Parathyroid adenoma (tissue), 2 donors: ENCODE results near the gene NOL4L.

Experiments
- H2AFZ ChIP-seq: fragments of 300-600 bp; sonication (generic); one replicate; pipeline ENCODE4 v1.7.0; 2017; ENCODE audit warnings: antibody characterized with exemption, mild to moderate bottlenecking
- H3K27ac ChIP-seq: fragments of 300-600 bp; sonication (generic); one replicate; pipeline ENCODE4 v1.7.0; 2017
- H3K27me3 ChIP-seq: fragments of 300-600 bp; sonication (generic); one replicate; pipeline ENCODE4 v1.7.0; 2017; ENCODE audit warnings: low read length; ENCODE audit not compliant: control insufficient read depth, insufficient read depth
- H3K36me3 ChIP-seq: fragments of 300-600 bp; sonication (generic); one replicate; pipeline ENCODE4 v1.7.0; 2017; ENCODE audit warnings: low read length; ENCODE audit not compliant: control insufficient read depth, insufficient read depth
- H3K4me1 ChIP-seq: fragments of 300-600 bp; sonication (generic); one replicate; pipeline ENCODE4 v1.7.0; 2017; ENCODE audit warnings: control low read depth
- H3K4me2 ChIP-seq: fragments of 300-600 bp; sonication (generic); one replicate; pipeline ENCODE4 v1.7.0; 2017; ENCODE audit warnings: low read length
- H3K4me3 ChIP-seq: fragments of 300-600 bp; sonication (generic); one replicate; pipeline ENCODE4 v1.7.0; 2017; ENCODE audit warnings: low read depth, low read length
- H3K79me2 ChIP-seq: fragments of 300-600 bp; sonication (generic); one replicate; pipeline ENCODE4 v1.7.0; 2017; ENCODE audit warnings: control low read depth
- H3K9ac ChIP-seq: fragments of 300-600 bp; sonication (generic); one replicate; pipeline ENCODE4 v1.7.0; 2017; ENCODE audit warnings: mild to moderate bottlenecking
- H3K9me3 ChIP-seq: fragments of 300-600 bp; sonication (generic); one replicate; pipeline ENCODE4 v1.7.0; 2017; ENCODE audit warnings: low read length; ENCODE audit not compliant: control insufficient read depth
- TF ChIP-seq, protein P1 (sequence below): fragments of 300-600 bp; sonication (generic); IDR thresholded peaks from one replicate; pipeline ENCODE4 v1.7.0; 2017; ENCODE audit warnings: antibody characterized with exemption, mild to moderate bottlenecking
- donor health status: primary hyperparathyroidism.

Gene NOL4L

GRCh38 chr20:32592022-32592421 lies 6.9 kb upstream of the NOL4L start:
- TF ChIP-seq, protein P1, sequence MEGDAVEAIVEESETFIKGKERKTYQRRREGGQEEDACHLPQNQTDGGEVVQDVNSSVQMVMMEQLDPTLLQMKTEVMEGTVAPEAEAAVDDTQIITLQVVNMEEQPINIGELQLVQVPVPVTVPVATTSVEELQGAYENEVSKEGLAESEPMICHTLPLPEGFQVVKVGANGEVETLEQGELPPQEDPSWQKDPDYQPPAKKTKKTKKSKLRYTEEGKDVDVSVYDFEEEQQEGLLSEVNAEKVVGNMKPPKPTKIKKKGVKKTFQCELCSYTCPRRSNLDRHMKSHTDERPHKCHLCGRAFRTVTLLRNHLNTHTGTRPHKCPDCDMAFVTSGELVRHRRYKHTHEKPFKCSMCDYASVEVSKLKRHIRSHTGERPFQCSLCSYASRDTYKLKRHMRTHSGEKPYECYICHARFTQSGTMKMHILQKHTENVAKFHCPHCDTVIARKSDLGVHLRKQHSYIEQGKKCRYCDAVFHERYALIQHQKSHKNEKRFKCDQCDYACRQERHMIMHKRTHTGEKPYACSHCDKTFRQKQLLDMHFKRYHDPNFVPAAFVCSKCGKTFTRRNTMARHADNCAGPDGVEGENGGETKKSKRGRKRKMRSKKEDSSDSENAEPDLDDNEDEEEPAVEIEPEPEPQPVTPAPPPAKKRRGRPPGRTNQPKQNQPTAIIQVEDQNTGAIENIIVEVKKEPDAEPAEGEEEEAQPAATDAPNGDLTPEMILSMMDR = no peak
- no peak overlapping the region for H2AFZ ChIP-seq
- no peaks in the 10 kb centered on the region for H3K4me1 ChIP-seq
- no peaks in the 10 kb centered on the region for H3K9me3 ChIP-seq
- H3K4me3 ChIP-seq = no peak overlapping the region
- no peak overlapping the region for H3K9ac ChIP-seq
- H3K27ac ChIP-seq = no peak overlapping the region
- H3K4me2 ChIP-seq = no peak overlapping the region
- H3K36me3 ChIP-seq = no peaks in the 10 kb centered on the region
- no peaks in the 10 kb centered on the region for H3K27me3 ChIP-seq
- no peaks in the 10 kb centered on the region for H3K79me2 ChIP-seq

- H3K27me3 ChIP-seq = no peaks in the 10 kb centered on the region
- H3K4me2 ChIP-seq = no peak overlapping the region
- TF ChIP-seq, protein P1 = no peak
- H3K9me3 ChIP-seq = no peaks in the 10 kb centered on the region
- H3K79me2 ChIP-seq = no peaks in the 10 kb centered on the region
- no peak overlapping the region for H3K27ac ChIP-seq
- peaks cover 2% of the 10 kb centered on the region for H3K4me1 ChIP-seq
- no peak overlapping the region for H3K4me3 ChIP-seq
- H3K9ac ChIP-seq = no peak overlapping the region
- H3K36me3 ChIP-seq = no peaks in the 10 kb centered on the region
- H2AFZ ChIP-seq = no peak overlapping the region
Observed at GRCh38 chr20:32589769-32590168, 4.6 kb upstream of the NOL4L start.

DNA sequence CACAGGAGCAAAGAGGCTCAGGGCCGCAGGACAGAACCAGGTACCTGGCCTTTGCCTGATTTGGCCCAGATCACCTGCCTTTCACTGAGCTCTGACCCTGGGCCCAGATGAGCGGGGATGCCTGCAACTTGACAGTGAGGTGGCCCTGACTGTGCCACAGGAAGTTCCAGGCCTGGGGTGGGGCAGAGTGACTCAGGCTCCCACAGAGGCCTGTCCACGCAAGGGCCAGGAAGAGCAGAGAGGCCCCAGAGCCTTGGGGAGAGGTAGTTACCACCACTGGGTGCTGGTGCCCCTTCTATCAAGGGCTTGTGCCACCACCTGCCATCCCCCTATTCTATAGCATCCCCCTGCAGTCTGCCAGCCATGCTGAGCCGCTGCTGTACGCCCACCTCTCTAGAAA lies 4.1 kb upstream of the NOL4L start:
- Histone ChIP-seq H3K27me3 (no peaks in the 10 kb centered on the region), H3K36me3 (no peaks in the 10 kb centered on the region), H3K79me2 (no peaks in the 10 kb centered on the region), H3K9ac (no peak overlapping the region), H3K27ac (no peak overlapping the region), H3K9me3 (no peaks in the 10 kb centered on the region), H3K4me1 (peaks cover 2% of the 10 kb centered on the region), H3K4me3 (no peak overlapping the region), H3K4me2 (no peak overlapping the region), H2AFZ (no peak overlapping the region)
- TF ChIP-seq, protein P1 = no peak

GRCh38 chr20:32588040-32588439 lies 2.9 kb upstream of the NOL4L start:
- TF ChIP-seq, protein P1 = no peak
- Histone ChIP-seq H3K36me3 (no peaks in the 10 kb centered on the region), H3K27ac (no peak overlapping the region), H3K27me3 (no peaks in the 10 kb centered on the region), H3K4me1 (peaks cover 2% of the 10 kb centered on the region), H3K4me2 (no peak overlapping the region), H2AFZ (no peak overlapping the region), H3K9me3 (no peaks in the 10 kb centered on the region), H3K79me2 (no peaks in the 10 kb centered on the region), H3K9ac (no peak overlapping the region), H3K4me3 (no peak overlapping the region)

- Histone ChIP-seq H3K27me3 (no peaks in the 10 kb centered on the region), H3K27ac (no peak overlapping the region), H3K4me3 (no peak overlapping the region), H3K4me2 (no peak overlapping the region), H3K9ac (no peak overlapping the region), H3K36me3 (no peaks in the 10 kb centered on the region), H3K4me1 (peaks cover 14% of the 10 kb centered on the region), H3K79me2 (no peaks in the 10 kb centered on the region), H2AFZ (no peak overlapping the region), H3K9me3 (no peaks in the 10 kb centered on the region)
- TF ChIP-seq, protein P1 = no peak
Observed at GRCh38 chr20:32586291-32586690, 1.2 kb upstream of the NOL4L start.
